ENCODE data around the gene TYSND1. TPM values are rescaled to one million over a fixed set of nuclear protein-coding genes. Genes with fewer than 3 reads are reported as not detected.

TYSND1 gene
- total and polyA plus RNA-seq, 2 of the 13 experiments (the other 11 are each of a cell fraction or from before 2014, with no cell fraction given): 3.3 to 8.9 TPM

GRCh38 chr10:70145666-70146488 is 623 bp downstream of the TYSND1 start (continued):
- TF ChIP-seq SKIL (CRISPR knock-in tag; IDR thresholded peaks at IDR 0.05; ENCODE audit: borderline replicate concordance) (peak; percentile 25; the same call in 1 of the 2 replicates), HNF1B (CRISPR knock-in tag; IDR thresholded peaks at IDR 0.05) (0 out of 2 replicates have a peak, but pooled peaks have one; percentile 41), NR2F6 (IDR thresholded peaks at IDR 0.05) (no peak), NR2F6 (CRISPR knock-in tag; IDR thresholded peaks at IDR 0.05) (no peak), SP4 (CRISPR knock-in tag; IDR thresholded peaks at IDR 0.05) (peak; percentile 69; the same call in 1 of the 2 replicates), SP5 (CRISPR knock-in tag; IDR thresholded peaks at IDR 0.05; ENCODE audit: borderline replicate concordance, low read depth) (peak; percentile 4; the same call in 1 of the 2 replicates), ZBTB34 (CRISPR knock-in tag; IDR thresholded peaks at IDR 0.05) (0 out of 2 replicates have a peak, but pooled peaks have one; percentile 75), ZNF749 (CRISPR knock-in tag; IDR thresholded peaks at IDR 0.05; ENCODE audit: borderline replicate concordance) (no peak; the same call in 1 of the 2 replicates), TMF1 (CRISPR knock-in tag; IDR thresholded peaks at IDR 0.05; ENCODE audit: low read depth) (peak; percentile 91), ZNF724P (CRISPR knock-in tag; IDR thresholded peaks at IDR 0.05; ENCODE audit: borderline replicate concordance) (peak; percentile 92), AHR (CRISPR knock-in tag; IDR thresholded peaks at IDR 0.05) (0 out of 2 replicates have a peak, but pooled peaks have one; percentile 45), HOXA5 (CRISPR knock-in tag; IDR thresholded peaks at IDR 0.05) (peak; percentile 55; the same call in 1 of the 2 replicates), NR2C2 (CRISPR knock-in tag; IDR thresholded peaks at IDR 0.05; ENCODE audit: borderline replicate concordance) (peak; percentile 26; the same call in 1 of the 2 replicates), NCOA5 (CRISPR knock-in tag; IDR thresholded peaks at IDR 0.05) (no peak), HBP1 (CRISPR knock-in tag; IDR thresholded peaks at IDR 0.05; ENCODE audit: low read depth) (no peak), SAP130 (CRISPR knock-in tag; IDR thresholded peaks at IDR 0.05; ENCODE audit: low read depth) (peak; percentile 82), FOXC1 (CRISPR knock-in tag; IDR thresholded peaks at IDR 0.05; ENCODE audit: borderline replicate concordance) (0 out of 2 replicates have a peak, but pooled peaks have one; percentile 40), IKZF4 (CRISPR knock-in tag; IDR thresholded peaks at IDR 0.05; ENCODE audit: borderline replicate concordance, low read depth, not compliant biosample characterization) (peak; percentile 45), ZNF800 (CRISPR knock-in tag; IDR thresholded peaks at IDR 0.05) (peak; percentile 90), CBX5 (CRISPR knock-in tag; IDR thresholded peaks at IDR 0.05; ENCODE audit: borderline replicate concordance) (peak; percentile 18; the same call in 1 of the 2 replicates)

Data from HepG2 (cell line).